ENCODE measurements around the gene SRP72.
"Not testable (repeated sequence)": the region's sequence is repeated elsewhere in the genome, so short reads cannot be mapped to it uniquely, and the experiment has no call there.

SRP72 gene

GRCh38 chr4:56466296-56466761, 1.1 kb upstream of the SRP72 start:
- not testable (repeated sequence) for FAIRE-seq

GRCh38 chr4:56466910-56467283, 520 bp upstream of the SRP72 start:
- FAIRE-seq, result no peak

GRCh38 chr4:56468097-56468422, 643 bp downstream of the SRP72 start:
- no peak for FAIRE-seq

- no peak for FAIRE-seq
These were observed 2.2 kb downstream of the SRP72 start for GRCh38 chr4:56469489-56470210.

DNA sequence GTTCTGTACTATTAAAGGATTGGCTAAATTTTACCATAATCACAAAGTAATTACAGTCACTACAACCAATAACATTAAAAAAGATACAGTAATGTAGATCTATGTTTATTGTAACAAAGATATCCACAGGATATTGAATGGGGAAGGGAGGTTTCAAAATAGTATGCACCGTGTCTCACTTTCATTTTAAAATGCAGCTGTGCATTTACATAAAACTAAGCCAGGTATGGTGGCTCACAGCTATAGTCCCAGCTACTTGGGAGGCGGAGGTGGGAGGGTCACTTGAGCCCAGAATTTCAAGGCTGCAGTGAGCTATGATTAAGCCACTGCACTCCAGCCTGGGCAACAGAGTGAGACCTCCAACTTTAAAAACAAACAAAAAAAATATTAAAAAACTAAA, 8.5 kb downstream of the SRP72 start:
- FAIRE-seq, result no peak

GRCh38 chr4:56477192-56477702, 9.8 kb downstream of the SRP72 start:
- FAIRE-seq, result no peak

GRCh38 chr4:56480691-56481090, 13.3 kb downstream of the SRP72 start:
- no peak for FAIRE-seq

DNA sequence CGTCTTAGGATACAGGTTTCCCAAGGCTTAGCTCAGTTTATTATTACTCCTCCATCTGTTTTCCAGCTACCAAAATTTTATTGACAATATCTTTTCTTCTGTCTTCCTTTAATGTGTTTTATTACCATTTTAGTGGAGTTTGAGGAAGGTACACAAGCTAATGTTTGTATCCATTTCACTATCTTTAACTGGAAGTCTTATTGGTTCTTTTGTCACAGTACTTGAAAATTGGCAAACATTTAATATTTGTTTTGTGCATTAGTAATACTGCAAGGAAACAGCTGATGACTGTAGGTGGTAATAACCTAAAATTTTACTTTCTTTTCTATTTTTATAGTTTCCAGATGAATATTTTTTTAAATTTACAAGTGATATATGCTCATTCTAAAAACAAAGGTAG, 28.8 kb downstream of the SRP72 start:
- no peak for FAIRE-seq

DNA sequence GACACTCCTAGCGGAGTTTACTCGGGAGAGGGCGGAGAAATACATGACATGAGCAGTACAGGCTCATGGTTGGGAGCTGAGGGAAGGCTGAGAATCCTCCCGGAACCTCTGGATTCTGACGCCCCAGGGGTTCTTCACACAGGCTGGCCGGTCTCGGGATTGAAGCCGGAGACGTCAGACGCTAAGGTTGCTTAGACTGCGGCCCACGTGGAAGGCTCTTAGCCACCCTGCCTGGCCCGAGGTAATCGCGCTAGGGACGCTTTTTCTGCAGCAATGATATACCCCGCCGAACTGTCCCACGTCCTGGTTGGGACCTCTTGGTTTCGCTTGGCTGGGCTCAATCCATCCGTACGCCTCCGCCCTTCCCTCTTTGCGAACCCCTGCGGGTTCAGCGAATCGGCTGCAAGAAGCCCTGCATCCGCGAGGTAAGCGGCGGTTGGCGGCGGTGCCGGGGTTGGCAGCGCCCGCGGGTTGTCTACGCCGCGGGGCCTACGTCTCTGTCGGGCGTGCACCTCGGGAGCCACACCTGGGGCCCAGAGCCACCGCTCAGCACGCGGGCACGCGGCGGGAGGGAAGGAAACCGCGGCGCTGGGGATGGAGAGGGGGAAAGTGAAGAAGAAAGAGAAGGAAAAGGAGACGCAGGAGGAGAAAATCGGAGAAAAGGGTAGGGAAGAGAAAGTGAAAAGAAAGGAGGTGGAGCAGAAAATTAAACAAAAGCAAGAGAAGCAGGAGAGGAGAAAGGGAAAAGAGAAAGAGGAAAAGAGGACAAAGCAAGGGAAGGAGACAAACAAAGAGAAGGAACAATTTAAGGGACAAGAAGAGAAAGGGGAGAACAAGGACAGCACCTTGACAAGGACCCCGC, 38.1 kb downstream of the SRP72 start, which contains the start of gene ARL9:
ARL9 (plus strand) TSS at position 523 of the 862 bp plus-strand sequence; CDS start at position 595, 72 bp downstream.
- FAIRE-seq, result no peak

DNA sequence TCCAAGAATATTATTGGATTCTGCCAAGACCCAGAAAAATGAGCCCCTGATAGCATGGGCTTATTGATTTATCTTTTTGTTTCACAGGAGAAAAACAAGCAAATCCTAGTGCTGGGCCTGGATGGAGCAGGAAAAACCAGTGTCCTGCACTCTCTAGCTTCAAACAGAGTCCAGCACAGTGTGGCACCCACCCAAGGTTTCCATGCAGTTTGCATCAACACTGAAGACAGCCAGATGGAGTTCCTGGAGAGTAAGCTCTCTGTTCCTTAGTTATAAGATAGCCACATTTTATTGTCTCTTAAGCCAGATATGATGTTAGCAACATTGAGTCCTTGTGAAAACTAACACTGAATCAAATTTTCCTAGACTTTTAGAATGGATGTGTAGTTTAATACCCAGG, 43.7 kb downstream of the SRP72 start:
- FAIRE-seq, result no peak

GRCh38 chr4:56512166-56512565, 44.7 kb downstream of the SRP72 start:
- FAIRE-seq, result no peak

- no peak for FAIRE-seq
These were observed 46.1 kb downstream of the SRP72 start for GRCh38 chr4:56513517-56513916.

- no peak for FAIRE-seq
These were observed 63.1 kb downstream of the SRP72 start for GRCh38 chr4:56530269-56531148.

GRCh38 chr4:56531149-56531770, 63.8 kb downstream of the SRP72 start:
- FAIRE-seq, result no peak

GRCh38 chr4:56531823-56532222, 64.4 kb downstream of the SRP72 start:
- FAIRE-seq, result no peak

DNA sequence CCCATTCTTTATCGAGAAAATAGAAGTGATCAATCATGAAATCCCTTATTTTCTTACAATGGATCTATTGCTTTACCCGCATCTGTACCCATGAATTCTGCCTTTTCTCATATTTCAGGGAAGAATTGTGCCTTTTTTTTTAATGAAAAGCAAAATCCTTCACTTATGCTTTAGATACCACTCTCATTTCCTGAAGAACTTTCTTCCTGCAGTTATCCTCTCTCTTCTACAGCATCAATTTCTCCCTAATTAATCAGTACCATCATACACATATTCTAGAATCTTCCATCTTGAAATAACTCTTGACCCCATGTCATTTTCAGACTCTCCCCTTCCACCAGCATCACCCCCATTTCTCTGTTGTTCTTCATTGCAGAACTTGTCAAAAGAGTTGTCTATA, 64.8 kb downstream of the SRP72 start:
- no peak for FAIRE-seq

- no peak for FAIRE-seq
These were observed 68.5 kb downstream of the SRP72 start for GRCh38 chr4:56535915-56536314.

GRCh38 chr4:56537147-56537546, 69.7 kb downstream of the SRP72 start:
- FAIRE-seq, result no peak

DNA sequence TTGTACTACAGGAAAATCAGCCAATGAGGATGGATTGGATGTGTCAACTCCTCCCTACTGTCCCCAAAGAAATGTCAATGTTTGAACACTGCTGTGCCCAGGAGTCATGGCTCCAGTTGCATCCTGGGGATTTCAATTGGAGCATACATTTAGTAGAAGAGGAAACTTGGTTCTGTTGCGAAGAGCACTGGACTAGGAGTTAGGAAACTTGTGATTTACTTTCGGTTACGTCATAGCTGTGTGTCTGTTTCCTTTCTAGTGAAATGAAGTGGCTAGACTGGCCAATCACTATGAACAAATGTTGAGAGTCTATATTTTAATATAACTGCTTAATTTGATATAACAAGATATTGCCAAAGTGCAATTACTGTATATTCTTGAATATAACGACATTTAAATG, 73.4 kb downstream of the SRP72 start:
- no peak for FAIRE-seq

DNA sequence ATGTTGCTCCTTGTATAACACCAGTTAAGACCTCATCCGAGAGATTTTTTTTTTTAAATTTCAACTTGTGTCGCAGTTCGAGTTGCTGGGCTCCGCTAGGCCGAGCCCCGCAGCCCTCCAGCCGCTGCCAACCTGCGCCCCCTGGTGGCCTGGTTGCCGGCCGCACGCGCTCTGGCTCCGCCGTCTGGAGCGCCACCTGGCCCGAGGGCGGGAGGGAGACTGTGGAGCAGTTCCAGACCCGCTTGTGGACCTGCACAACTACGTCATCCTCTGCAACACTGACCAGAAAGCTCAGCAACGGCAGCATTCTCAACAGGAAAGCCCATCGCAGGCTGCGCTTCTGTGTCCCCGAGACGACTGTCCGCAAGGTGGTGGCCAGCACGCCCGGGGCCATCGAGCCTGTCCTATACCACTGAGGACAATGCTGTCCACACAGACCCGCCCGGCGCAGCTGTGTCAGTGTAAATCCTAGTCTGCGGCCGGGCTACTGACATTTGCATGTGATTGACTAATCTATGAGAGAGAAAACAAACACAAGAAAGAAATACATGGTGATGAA, 77.2 kb downstream of the SRP72 start:
- FAIRE-seq, result no peak

DNA sequence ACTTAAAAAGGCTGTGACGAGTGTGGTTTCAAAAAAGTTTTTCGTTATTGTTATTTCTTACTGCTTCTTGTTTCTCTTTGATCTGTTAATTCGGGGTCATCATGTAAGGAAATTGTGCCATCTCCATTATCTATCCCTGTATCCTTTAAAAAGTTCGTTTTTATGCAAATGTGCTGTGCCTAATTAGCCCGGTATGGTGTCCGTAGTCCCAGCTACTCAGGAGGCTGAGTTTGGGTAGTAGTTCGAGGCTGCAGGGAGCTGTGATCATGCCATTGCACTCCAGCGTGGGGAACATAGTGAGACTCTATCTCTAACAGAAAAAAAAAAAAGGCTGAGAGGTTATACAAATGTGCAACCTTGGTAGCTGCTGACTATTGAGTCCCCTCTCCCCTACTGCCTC, 83.2 kb downstream of the SRP72 start:
- FAIRE-seq, result no peak

- FAIRE-seq, result no peak
These were observed 84.1 kb downstream of the SRP72 start for GRCh38 chr4:56551516-56551915.
